ENCODE data around the gene TAS2R10. TPM values are rescaled to one million over a fixed set of nuclear protein-coding genes. Genes with fewer than 3 reads are reported as not detected.

TAS2R10 gene
- total RNA-seq, 6 experiments from 2014 or later: 0.37 to 0.65 (median 0.39) TPM; not detected in 3

DNA sequence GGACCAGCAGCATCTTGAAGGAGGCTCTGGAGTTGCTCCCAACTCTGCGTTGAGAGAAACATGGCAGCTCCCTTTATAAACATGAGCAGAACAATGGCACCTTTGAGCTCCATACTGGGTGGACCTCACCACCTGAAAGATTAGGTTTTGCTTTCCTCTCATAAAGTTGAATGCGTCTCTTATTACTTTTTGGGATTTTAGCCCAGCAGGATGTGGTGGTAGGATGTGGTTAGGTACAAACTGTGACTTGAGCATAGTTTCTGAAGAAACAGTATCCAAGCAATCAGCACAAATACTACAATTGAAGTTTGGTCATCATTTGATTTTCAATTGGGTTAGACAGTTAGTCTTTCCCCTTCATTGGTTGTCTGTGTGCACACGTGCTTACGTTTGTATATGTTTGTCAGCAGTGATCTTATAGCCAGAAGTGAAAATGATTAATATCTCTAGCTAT lies 23.3 kb upstream of the TAS2R10 start, which contains the start of gene PRR4:
TSS of gene PRR4 (minus strand) at position 51 of the 454 bp plus-strand sequence. CDS start at position 13, 38 bp downstream.
- 88% methylated on average over 3 of the region's 4 CpGs for WGBS (ENCODE audit: insufficient coverage, low coverage, low lambda C conversion rate, missing lambda C conversion rate)
- TF ChIP-seq, protein P1, sequence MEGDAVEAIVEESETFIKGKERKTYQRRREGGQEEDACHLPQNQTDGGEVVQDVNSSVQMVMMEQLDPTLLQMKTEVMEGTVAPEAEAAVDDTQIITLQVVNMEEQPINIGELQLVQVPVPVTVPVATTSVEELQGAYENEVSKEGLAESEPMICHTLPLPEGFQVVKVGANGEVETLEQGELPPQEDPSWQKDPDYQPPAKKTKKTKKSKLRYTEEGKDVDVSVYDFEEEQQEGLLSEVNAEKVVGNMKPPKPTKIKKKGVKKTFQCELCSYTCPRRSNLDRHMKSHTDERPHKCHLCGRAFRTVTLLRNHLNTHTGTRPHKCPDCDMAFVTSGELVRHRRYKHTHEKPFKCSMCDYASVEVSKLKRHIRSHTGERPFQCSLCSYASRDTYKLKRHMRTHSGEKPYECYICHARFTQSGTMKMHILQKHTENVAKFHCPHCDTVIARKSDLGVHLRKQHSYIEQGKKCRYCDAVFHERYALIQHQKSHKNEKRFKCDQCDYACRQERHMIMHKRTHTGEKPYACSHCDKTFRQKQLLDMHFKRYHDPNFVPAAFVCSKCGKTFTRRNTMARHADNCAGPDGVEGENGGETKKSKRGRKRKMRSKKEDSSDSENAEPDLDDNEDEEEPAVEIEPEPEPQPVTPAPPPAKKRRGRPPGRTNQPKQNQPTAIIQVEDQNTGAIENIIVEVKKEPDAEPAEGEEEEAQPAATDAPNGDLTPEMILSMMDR (IDR thresholded peaks at IDR 0.05): no peak
- TF ChIP-seq POLR2A (IDR thresholded peaks at IDR 0.05): no peak
- no peaks in the 10 kb centered on the region for H3K9me3 ChIP-seq
- H3K36me3 ChIP-seq: no peaks in the 10 kb centered on the region
- no peaks in the 10 kb centered on the region for H3K4me1 ChIP-seq
- no peak within 1 kb of the TSS for H3K4me3 ChIP-seq
- no peaks in the 10 kb centered on the region for H3K27me3 ChIP-seq
- H3K27ac ChIP-seq: no peak within 1 kb of the TSS
- ATAC-seq: no peak
- intact Hi-C loops (cut with DNase I): no loop called here
- DNase-seq: no peak

DNA sequence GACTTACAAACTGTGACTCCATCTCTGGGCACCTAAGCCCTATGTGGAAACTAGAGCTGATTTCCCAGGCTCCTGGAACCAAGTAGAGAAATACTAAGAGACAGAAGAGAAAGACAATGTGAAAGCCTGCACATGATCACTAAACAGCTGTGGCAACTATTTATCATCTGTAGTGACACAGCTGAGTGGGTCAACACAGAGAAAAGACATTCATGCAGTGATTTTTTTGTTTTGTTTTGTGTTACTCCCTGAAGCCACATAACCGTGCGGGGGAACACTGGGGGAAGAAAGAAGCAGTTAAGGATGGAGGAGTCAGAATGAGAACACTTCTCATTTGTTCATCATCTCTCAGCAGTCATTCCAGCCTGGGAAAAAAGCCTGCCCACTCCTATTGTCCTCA lies 21.6 kb upstream of the TAS2R10 start:
- Histone ChIP-seq H3K36me3 (no peaks in the 10 kb centered on the region), H3K9me3 (no peaks in the 10 kb centered on the region), H3K27ac (no peak overlapping the region), H3K27me3 (no peaks in the 10 kb centered on the region), H3K4me1 (no peaks in the 10 kb centered on the region), H3K4me3 (no peak overlapping the region)
- intact Hi-C loops (cut with DNase I): no loop called here
- DNase-seq (no peak), ATAC-seq (no peak)
- 30% methylated on average over 2 of the region's 2 CpGs for WGBS (ENCODE audit: insufficient coverage, low coverage, low lambda C conversion rate, missing lambda C conversion rate)
- TF ChIP-seq POLR2A (IDR thresholded peaks at IDR 0.05): no peak
- TF ChIP-seq, protein P1 (IDR thresholded peaks at IDR 0.05): no peak

DNA sequence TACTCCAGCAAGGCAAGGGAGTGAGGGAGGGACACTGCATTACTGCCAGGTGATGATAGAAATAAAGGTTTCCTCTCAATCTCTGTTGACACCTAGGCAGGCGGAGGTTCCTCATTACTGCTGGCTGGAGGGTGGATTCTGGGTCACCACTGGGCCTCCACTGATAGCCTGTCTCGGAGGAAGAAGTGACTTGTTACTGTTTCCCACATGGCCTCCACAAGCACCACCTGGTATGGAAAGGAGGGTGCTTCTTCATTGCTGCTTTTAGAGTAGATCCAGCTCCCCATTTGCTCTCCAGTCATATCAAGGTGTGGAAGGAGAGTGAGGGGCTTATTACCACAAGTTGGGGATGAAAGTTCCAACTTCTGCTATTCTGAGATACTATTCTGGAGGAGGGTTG lies 16.7 kb upstream of the TAS2R10 start:
- no peak overlapping the region for H3K27ac ChIP-seq
- WGBS (ENCODE audit: insufficient coverage, low coverage, low lambda C conversion rate, missing lambda C conversion rate): 90% methylated on average over 2 of the region's 2 CpGs
- no peak for TF ChIP-seq POLR2A (IDR thresholded peaks at IDR 0.05)
- TF ChIP-seq, protein P1 (IDR thresholded peaks at IDR 0.05): no peak
- H3K27me3 ChIP-seq: no peaks in the 10 kb centered on the region
- intact Hi-C loops (cut with DNase I): no loop called here
- no peak for DNase-seq
- no peak overlapping the region for H3K4me3 ChIP-seq
- ATAC-seq: no peak
- no peaks in the 10 kb centered on the region for H3K4me1 ChIP-seq
- no peaks in the 10 kb centered on the region for H3K9me3 ChIP-seq
- no peaks in the 10 kb centered on the region for H3K36me3 ChIP-seq

DNA sequence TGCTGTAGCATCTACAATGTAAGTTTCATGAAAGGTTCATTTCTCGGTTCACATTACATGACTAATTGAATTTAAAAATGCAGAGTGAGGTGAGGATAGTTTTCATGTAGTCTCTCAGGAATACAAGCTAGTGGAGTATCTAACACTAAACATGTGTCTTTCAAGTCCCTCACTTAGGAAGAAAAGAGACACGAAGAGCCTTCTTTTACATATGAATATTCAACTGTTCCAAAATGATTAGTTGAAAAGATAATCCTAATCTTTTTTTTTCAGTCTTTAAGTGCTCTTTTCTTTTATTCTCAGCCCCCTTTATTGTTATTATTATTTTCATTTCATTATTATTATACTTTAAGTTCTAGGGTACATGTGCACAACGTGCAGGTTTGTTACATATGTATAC lies 12.3 kb upstream of the TAS2R10 start:
- Histone ChIP-seq H3K4me1 (no peaks in the 10 kb centered on the region), H3K36me3 (no peaks in the 10 kb centered on the region), H3K9me3 (no peaks in the 10 kb centered on the region), H3K27ac (no peak overlapping the region), H3K27me3 (no peaks in the 10 kb centered on the region), H3K4me3 (no peak overlapping the region)
- TF ChIP-seq, protein P1 (IDR thresholded peaks at IDR 0.05): no peak
- TF ChIP-seq POLR2A (IDR thresholded peaks at IDR 0.05): no peak
- intact Hi-C loops (cut with DNase I): no loop called here
- ATAC-seq (no peak), DNase-seq (no peak)
- 87% methylated on average over 3 of the region's 3 CpGs for WGBS (ENCODE audit: insufficient coverage, low coverage, low lambda C conversion rate, missing lambda C conversion rate)

DNA sequence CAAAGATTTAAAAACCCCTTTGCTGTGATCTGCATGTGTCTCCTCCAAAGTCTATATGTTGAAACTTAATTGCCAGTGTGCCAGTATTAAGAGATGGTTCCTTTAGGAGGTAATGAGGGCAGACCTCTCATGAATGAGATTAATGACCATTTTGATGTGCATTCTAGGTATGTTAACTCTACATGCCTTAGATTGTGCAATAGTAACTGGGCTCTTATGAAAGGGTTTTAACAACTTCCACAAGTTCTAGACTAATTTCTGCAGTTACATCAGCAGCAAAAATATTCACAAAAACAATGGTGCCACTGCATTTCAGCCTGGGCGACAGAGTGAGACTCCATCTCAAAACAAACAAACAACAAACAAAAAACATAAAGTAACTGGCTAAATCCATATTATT lies 3.8 kb upstream of the TAS2R10 start:
- DNase-seq (no peak), ATAC-seq (no peak)
- intact Hi-C loops (cut with DNase I): no loop called here
- Histone ChIP-seq H3K4me1 (no peaks in the 10 kb centered on the region), H3K9me3 (no peaks in the 10 kb centered on the region), H3K27ac (no peak overlapping the region), H3K27me3 (no peaks in the 10 kb centered on the region), H3K36me3 (no peaks in the 10 kb centered on the region), H3K4me3 (no peak overlapping the region)
- 100% methylated on average over 1 of the region's 1 CpG for WGBS (ENCODE audit: insufficient coverage, low coverage, low lambda C conversion rate, missing lambda C conversion rate)
- TF ChIP-seq, protein P1 (IDR thresholded peaks at IDR 0.05): no peak
- no peak for TF ChIP-seq POLR2A (IDR thresholded peaks at IDR 0.05)
